ENCODE data around the gene PMPCA.

The PMPCA gene

DNA sequence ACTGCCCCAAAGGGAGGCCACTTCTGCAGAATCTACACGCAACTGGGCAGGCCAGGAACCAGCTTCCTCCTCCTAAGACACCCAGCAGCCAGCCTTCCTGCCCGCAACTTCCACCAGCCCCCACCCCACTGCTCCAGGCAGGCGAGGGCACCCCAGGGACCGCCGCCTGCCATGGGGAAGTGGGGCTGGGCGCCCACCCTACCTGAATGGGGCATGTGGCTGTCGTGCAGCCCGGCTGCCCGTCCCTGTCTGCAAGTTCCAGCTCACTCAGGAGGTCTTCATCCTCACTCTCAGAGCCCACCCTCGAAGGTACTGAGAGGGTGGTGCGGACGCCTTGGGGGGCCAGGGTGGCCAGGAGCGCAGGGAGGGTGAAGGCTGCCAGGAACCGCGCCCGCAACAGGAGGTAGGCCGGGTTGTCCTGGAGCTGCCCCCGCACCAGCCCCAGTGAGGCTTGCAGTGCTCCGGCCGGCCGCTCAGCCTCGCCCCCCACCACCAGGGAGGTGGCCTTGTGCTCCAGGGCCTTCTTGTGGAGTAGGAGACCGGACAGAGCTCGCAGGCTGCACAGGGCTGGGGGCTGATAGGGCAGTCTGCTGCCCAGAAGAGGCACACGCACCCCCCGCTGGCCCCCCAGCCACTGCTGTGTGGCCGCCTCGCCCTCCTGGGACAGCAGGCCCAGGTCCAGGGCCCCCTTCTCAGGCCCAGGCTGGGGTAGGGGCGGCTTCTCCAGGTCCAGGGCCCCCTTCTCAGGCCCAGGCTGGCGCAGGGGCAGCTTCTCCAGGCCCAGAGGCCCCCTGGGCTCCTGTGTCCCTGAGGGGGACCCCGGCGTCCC lies 32.9 kb upstream of the PMPCA start:
- Histone ChIP-seq H3K4me1 (peaks cover 47 to 55% (median 52%) of the 10 kb centered on the region in 10 experiments), H3K36me3 (peaks cover 41 to 84% (median 63%) of the 10 kb centered on the region in 11 experiments), H4K20me1 (peaks cover 0 to 65% (median 33%) of the 10 kb centered on the region in 11 experiments; a peak in 12 of 22 replicates), H3K27me3 (no peaks in the 10 kb centered on the region), H3K4me2 (peak overlapping the region; percentile 57 to 95 (median 87)), H3K9me3 (replicated peaks in 1 of 11) (no peaks in the 10 kb centered on the region), H3K4me3 (peak overlapping the region in 1 of 10 experiments; percentile 52; a peak in 1 of 20 replicates), H3K9ac (peak overlapping the region in 10 of 11 experiments; percentile 36 to 66 (median 56); a peak in 17 of 22 replicates), H3K27ac (peak overlapping the region in 9 of 11 experiments; percentile 6 to 92 (median 56); a peak in 13 of 22 replicates)
- TF ChIP-seq Cebpa-rat (IDR thresholded peaks at IDR 0.05): no peak

DNA sequence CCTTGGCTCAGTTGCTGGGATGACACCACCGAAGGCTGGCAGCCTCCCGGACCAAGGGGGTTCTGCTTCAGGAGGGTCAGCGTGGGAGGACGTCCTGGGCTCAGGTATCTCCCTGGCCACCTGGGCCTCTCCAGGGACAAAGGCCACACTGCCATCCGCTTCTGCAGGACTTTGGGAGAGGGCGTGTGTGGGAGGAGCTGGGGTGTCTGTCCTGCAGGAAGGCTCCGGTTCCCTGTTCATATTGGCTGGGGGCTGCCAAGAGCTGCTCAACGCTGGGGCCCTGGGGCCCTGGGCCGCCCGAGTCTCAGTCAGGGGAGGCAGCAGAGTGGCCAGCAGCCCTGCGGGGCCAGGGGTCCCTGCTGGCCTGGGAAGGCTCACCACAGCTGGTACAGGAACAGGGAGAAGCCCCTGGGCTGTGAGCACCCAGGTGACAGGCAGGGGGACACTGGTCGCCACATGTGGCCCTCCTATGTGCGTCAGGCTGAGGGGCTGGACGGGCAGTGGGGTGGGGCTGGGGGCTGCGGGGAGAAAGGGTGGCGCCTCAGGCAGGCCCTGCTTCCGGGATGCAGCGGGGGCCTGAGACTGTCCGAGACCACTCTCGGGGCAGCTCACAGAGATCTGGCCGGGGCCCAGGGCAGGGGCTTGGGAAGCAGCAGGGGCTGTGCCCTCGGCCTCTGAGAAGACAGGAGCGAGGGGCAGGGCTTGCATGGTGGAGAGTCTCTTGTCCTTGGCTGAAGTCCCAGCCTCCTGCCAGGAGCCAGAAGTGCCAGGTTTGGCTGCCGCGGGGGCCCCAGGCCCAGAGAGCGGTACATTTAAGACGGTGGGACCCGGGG lies 32.1 kb upstream of the PMPCA start:
- peak overlapping the region in 4 of 11 experiments; percentile 51 to 92 (median 58); a peak in 2 of 22 replicates for H3K27ac ChIP-seq
- peaks cover 0 to 73% (median 39%) of the 10 kb centered on the region in 11 experiments; a peak in 13 of 22 replicates for H4K20me1 ChIP-seq
- H3K4me2 ChIP-seq: peak overlapping the region in 6 of 11 experiments; percentile 72 to 95 (median 88); a peak in 9 of 22 replicates
- H3K27me3 ChIP-seq: no peaks in the 10 kb centered on the region
- no peaks in the 10 kb centered on the region for H3K9me3 ChIP-seq (replicated peaks in 1 of 11)
- peaks cover 39 to 48% (median 47%) of the 10 kb centered on the region in 10 experiments for H3K4me1 ChIP-seq
- TF ChIP-seq Cebpa-rat (IDR thresholded peaks at IDR 0.05): no peak
- peaks cover 49 to 92% (median 71%) of the 10 kb centered on the region in 11 experiments for H3K36me3 ChIP-seq
- H3K4me3 ChIP-seq: no peak overlapping the region
- peak overlapping the region in 4 of 11 experiments; percentile 6 to 57 (median 46); a peak in 5 of 22 replicates for H3K9ac ChIP-seq

DNA sequence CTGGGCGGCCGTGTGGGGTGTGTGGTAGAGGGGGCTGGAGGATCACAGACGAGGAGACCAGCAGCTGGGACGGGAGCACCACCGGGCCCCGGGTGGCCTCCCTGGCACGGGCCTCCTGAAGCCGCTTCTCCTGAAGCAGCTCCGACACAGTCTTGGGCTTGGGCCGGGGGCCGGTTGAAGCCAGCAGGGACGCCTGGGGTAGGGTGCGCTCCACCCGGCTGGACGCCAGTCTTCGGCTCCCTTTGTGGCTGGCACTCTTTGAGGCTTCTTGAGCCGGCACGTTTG lies 31.5 kb upstream of the PMPCA start:
- Histone ChIP-seq H4K20me1 (peaks cover 0 to 78% (median 39%) of the 10 kb centered on the region in 11 experiments; a peak in 13 of 22 replicates), H3K9me3 (replicated peaks in 1 of 11) (no peaks in the 10 kb centered on the region), H3K4me2 (no peak overlapping the region), H3K4me3 (no peak overlapping the region), H3K27ac (no peak overlapping the region), H3K27me3 (no peaks in the 10 kb centered on the region), H3K36me3 (peaks cover 55 to 95% (median 77%) of the 10 kb centered on the region in 11 experiments), H3K4me1 (peaks cover 33 to 44% (median 41%) of the 10 kb centered on the region in 10 experiments), H3K9ac (no peak overlapping the region)
- no peak for TF ChIP-seq Cebpa-rat (IDR thresholded peaks at IDR 0.05)

DNA sequence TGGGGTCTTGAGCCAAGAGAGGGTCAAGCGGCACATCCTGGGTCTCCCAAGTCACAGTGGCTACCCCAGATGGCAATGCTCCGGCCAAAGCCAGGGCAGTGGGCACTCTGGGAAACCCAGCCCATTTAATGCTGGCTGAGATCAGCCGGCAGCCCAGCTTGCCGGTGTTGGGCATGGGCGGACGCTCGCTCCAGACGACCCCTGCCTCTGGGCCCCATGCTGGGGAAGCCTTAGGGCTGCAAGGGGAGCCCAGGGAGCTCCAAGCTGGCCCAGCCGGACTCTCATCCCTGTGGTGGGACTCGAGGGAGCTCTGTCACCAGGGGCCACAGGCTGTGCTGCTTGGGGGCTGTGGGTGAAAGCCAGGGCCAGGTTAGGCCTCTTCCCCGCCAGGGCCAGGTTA lies 31.1 kb upstream of the PMPCA start:
- TF ChIP-seq Cebpa-rat (IDR thresholded peaks at IDR 0.05): no peak
- Histone ChIP-seq H3K4me2 (no peak overlapping the region), H3K36me3 (peaks cover 59 to 95% (median 82%) of the 10 kb centered on the region in 11 experiments), H3K9ac (no peak overlapping the region), H3K4me1 (peaks cover 32 to 39% (median 37%) of the 10 kb centered on the region in 10 experiments), H3K9me3 (replicated peaks in 1 of 11) (no peaks in the 10 kb centered on the region), H3K27me3 (no peaks in the 10 kb centered on the region), H3K4me3 (no peak overlapping the region), H3K27ac (no peak overlapping the region), H4K20me1 (peaks cover 0 to 83% (median 42%) of the 10 kb centered on the region in 11 experiments; a peak in 15 of 22 replicates)

DNA sequence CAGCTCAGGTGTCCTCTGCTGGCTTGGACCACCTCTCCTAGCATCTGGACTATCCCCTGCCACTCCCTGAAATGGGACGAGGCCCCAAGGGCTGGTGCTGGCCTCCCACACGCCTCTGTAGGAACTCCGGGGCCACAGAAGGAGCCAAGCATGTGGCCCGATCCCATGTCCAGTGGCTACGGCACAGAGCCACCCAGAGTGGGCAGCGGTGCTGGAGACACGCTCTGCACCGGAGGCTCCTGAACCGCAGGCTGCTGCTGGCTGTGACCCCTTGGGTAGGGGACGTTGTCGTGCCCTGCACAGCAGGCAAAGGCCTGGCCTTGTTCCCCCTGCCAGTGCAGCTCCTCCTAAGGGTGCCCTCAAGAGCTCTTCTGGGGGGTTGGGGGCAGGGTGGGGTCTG lies 30.6 kb upstream of the PMPCA start:
- Histone ChIP-seq H3K4me1 (peaks cover 32 to 37% (median 35%) of the 10 kb centered on the region in 10 experiments), H3K36me3 (peaks cover 64 to 97% (median 85%) of the 10 kb centered on the region in 11 experiments), H3K4me3 (no peak overlapping the region), H4K20me1 (peaks cover 0 to 87% (median 45%) of the 10 kb centered on the region in 11 experiments; a peak in 16 of 22 replicates), H3K27ac (no peak overlapping the region), H3K9ac (no peak overlapping the region), H3K4me2 (no peak overlapping the region), H3K27me3 (no peaks in the 10 kb centered on the region), H3K9me3 (replicated peaks in 1 of 11) (no peaks in the 10 kb centered on the region)
- TF ChIP-seq Cebpa-rat (IDR thresholded peaks at IDR 0.05): no peak

DNA sequence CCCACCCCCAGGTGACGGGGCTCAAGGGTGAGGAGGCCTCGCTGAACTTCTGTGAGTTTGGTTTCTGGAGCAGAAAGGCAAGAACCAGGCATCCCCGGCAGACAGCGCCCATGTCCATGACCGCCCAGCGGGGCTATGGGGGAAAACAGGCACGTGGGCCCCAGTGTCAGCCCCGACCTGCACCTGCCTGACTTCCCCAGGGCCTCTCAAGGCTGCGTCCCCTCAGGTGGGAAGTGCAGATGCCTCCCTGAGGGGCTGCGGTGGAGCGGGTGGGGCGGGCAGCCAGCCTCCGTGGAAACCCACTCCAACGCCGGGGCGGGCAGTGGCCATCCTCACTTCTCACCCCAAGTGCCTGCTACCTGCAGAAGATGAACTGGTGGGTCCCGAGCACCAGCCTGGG lies 30.1 kb upstream of the PMPCA start:
- no peak overlapping the region for H3K4me2 ChIP-seq
- H3K4me1 ChIP-seq: peaks cover 30 to 39% (median 35%) of the 10 kb centered on the region in 10 experiments
- H3K27ac ChIP-seq: no peak overlapping the region
- peaks cover 69 to 97% (median 85%) of the 10 kb centered on the region in 11 experiments for H3K36me3 ChIP-seq
- no peak overlapping the region for H3K4me3 ChIP-seq
- H4K20me1 ChIP-seq: peaks cover 0 to 87% (median 45%) of the 10 kb centered on the region in 11 experiments; a peak in 17 of 22 replicates
- no peaks in the 10 kb centered on the region for H3K27me3 ChIP-seq
- TF ChIP-seq Cebpa-rat (IDR thresholded peaks at IDR 0.05): no peak
- no peak overlapping the region for H3K9ac ChIP-seq
- no peaks in the 10 kb centered on the region for H3K9me3 ChIP-seq (replicated peaks in 1 of 11)

DNA sequence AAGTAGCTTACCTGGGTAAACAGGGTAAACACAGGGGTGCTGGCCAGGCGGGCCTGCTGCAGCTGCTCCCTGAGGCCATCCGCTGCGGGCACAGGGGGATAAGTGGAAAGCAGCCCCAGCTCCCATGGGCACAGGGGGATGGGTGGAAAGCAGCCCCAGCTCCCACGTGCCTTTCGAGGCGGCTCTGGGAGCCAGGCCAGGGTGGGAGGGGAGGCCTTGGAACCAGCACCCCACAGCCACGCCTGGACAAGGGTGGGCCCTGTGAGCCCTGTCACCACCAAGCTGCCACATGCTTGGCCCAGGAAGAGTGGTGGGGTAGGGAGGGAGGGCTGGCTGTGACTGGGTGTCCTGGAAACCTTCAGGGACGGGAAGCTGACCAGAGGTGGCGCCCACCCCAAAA lies 29.1 kb upstream of the PMPCA start:
- Histone ChIP-seq H3K4me2 (no peak overlapping the region), H4K20me1 (peaks cover 0 to 82% (median 45%) of the 10 kb centered on the region in 11 experiments; a peak in 17 of 22 replicates), H3K4me3 (no peak overlapping the region), H3K27ac (no peak overlapping the region), H3K27me3 (no peaks in the 10 kb centered on the region), H3K9ac (no peak overlapping the region), H3K4me1 (peaks cover 20 to 36% (median 31%) of the 10 kb centered on the region in 10 experiments), H3K9me3 (replicated peaks in 1 of 11) (no peaks in the 10 kb centered on the region), H3K36me3 (peaks cover 77 to 97% (median 85%) of the 10 kb centered on the region in 11 experiments)
- TF ChIP-seq Cebpa-rat (IDR thresholded peaks at IDR 0.05): no peak

DNA sequence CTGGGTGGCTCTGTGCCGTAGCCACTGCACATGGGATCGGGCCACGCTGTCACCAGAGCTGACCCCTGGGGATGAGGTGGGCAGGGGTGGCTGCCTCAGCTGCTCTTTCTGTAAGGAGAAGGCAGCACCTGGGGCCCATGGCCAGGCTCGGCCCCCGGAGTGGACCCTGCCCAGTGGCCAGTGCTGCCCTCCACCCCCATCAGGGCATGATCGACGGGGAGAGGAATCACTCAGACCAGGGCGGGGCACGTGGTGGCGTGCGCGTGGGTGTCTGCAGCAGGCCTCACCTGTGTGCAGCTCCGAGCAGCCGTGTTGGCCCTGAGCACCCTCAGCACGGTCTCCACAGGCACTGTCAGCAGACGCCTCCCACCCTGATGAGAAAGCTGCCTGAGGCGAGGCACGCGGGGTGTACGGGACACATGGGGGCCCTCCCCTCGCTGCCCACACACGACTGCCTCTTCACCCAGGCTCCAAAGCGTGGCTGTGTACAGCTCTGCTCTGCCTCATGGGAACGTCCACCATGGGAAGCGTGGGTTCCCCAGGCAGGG lies 28.4 kb upstream of the PMPCA start:
- Histone ChIP-seq H3K4me3 (no peak overlapping the region), H4K20me1 (peaks cover 0 to 78% (median 45%) of the 10 kb centered on the region in 11 experiments; a peak in 17 of 22 replicates), H3K4me1 (peaks cover 13 to 35% (median 24%) of the 10 kb centered on the region in 10 experiments), H3K27me3 (no peaks in the 10 kb centered on the region), H3K27ac (no peak overlapping the region), H3K9me3 (replicated peaks in 1 of 11) (no peaks in the 10 kb centered on the region), H3K36me3 (peaks cover 82 to 99% (median 92%) of the 10 kb centered on the region in 11 experiments), H3K9ac (no peak overlapping the region), H3K4me2 (no peak overlapping the region)
- TF ChIP-seq Cebpa-rat (IDR thresholded peaks at IDR 0.05): no peak

Data from BLaER1 treated with 17β-estradiol and CSF1 and Interleukin-3, amounts not matched to agents 10 nM and 100 nM (cell line).